ENCODE data around the gene ARHGAP15. TPM values are rescaled to one million over a fixed set of nuclear protein-coding genes. Genes with fewer than 3 reads are reported as not detected.

ARHGAP15 gene
- total RNA-seq, 4 donors from 2014 or later = 0.80 to 53.1 (median 12.7) TPM

GRCh38 chr2:143294068-143294467 lies 164.8 kb downstream of the ARHGAP15 start:
- DNase-seq = no peak
- in situ Hi-C loops (cut with MboI; ENCODE audit: low pct_ligation_motif_present in 1 of 4, low pct_unique_long_range_greater_than_20kb in 1 of 4, low sequenced_read_pairs in 3 of 4) = no loop called here
- Histone ChIP-seq H3K9me3 (no peaks in the 10 kb centered on the region), H3K4me1 (no peaks in the 10 kb centered on the region), H3K4me3 (no peak overlapping the region), H3K27me3 (no peaks in the 10 kb centered on the region), H3K36me3 (no peaks in the 10 kb centered on the region), H3K27ac (no peak overlapping the region)
- intact Hi-C loops (cut with DNase I; ENCODE audit: low total_unique reads) = no loop called here
- 74 to 100% methylated on average over 1 of the region's 1 CpG for WGBS, 2 donors (ENCODE audit: low coverage in 1 of 2)
- no peak for TF ChIP-seq POLR2A (IDR thresholded peaks at IDR 0.05)

- Histone ChIP-seq H3K9me3 (no peaks in the 10 kb centered on the region), H3K4me1 (no peaks in the 10 kb centered on the region), H3K27ac (no peak overlapping the region), H3K27me3 (no peaks in the 10 kb centered on the region), H3K4me3 (no peak overlapping the region), H3K36me3 (no peaks in the 10 kb centered on the region)
- TF ChIP-seq POLR2A (IDR thresholded peaks at IDR 0.05) = no peak
- no peak for TF ChIP-seq POLR2AphosphoS5 (IDR thresholded peaks at IDR 0.05)
- no peak for TF ChIP-seq CTCF (IDR thresholded peaks at IDR 0.05)
- no peak for TF ChIP-seq EP300 (IDR thresholded peaks at IDR 0.05; ENCODE audit: low read depth)
- intact Hi-C loops (cut with DNase I; ENCODE audit: low total_unique reads) = no loop called here
- DNase-seq = no peak
- 43 to 77% methylated on average over 1 to 3 of the region's 3 CpGs for WGBS, 2 donors (ENCODE audit: low coverage in 1 of 2)
- in situ Hi-C loops (cut with MboI; ENCODE audit: low pct_ligation_motif_present in 1 of 4, low pct_unique_long_range_greater_than_20kb in 1 of 4, low sequenced_read_pairs in 3 of 4) = no loop called here
Observed at GRCh38 chr2:143296089-143296488, 166.9 kb downstream of the ARHGAP15 start.

- DNase-seq = no peak
- no peak overlapping the region for H3K27ac ChIP-seq
- H3K4me1 ChIP-seq = no peaks in the 10 kb centered on the region
- H3K36me3 ChIP-seq = no peaks in the 10 kb centered on the region
- in situ Hi-C loops (cut with MboI; ENCODE audit: low pct_ligation_motif_present in 1 of 4, low pct_unique_long_range_greater_than_20kb in 1 of 4, low sequenced_read_pairs in 3 of 4) (no loop called here), intact Hi-C loops (cut with DNase I; ENCODE audit: low total_unique reads) (no loop called here)
- no peak for TF ChIP-seq CTCF (IDR thresholded peaks at IDR 0.05)
- no peak for TF ChIP-seq POLR2A (IDR thresholded peaks at IDR 0.05)
- TF ChIP-seq POLR2AphosphoS5 (IDR thresholded peaks at IDR 0.05) = no peak
- no peak for TF ChIP-seq EP300 (IDR thresholded peaks at IDR 0.05; ENCODE audit: low read depth)
- H3K4me3 ChIP-seq = no peak overlapping the region
- no peaks in the 10 kb centered on the region for H3K9me3 ChIP-seq
- no peaks in the 10 kb centered on the region for H3K27me3 ChIP-seq
Observed at GRCh38 chr2:143297182-143297581, 168.0 kb downstream of the ARHGAP15 start.

- no peaks in the 10 kb centered on the region for H3K9me3 ChIP-seq
- in situ Hi-C loops (cut with MboI; ENCODE audit: low pct_ligation_motif_present in 1 of 4, low pct_unique_long_range_greater_than_20kb in 1 of 4, low sequenced_read_pairs in 3 of 4) = no loop called here
- intact Hi-C loops (cut with DNase I; ENCODE audit: low total_unique reads) = no loop called here
Observed at GRCh38 chr2:143300536-143300935, 171.3 kb downstream of the ARHGAP15 start.

More at GRCh38 chr2:143300536-143300935, 171.3 kb downstream of the ARHGAP15 start:
- H3K36me3 ChIP-seq = no peaks in the 10 kb centered on the region
- no peak overlapping the region for H3K4me3 ChIP-seq
- no peak for TF ChIP-seq EP300 (IDR thresholded peaks at IDR 0.05; ENCODE audit: low read depth)
- no peak for TF ChIP-seq POLR2AphosphoS5 (IDR thresholded peaks at IDR 0.05)
- no peak for TF ChIP-seq CTCF (IDR thresholded peaks at IDR 0.05)
- TF ChIP-seq POLR2A (IDR thresholded peaks at IDR 0.05) = no peak
- DNase-seq = no peak
- no peak overlapping the region for H3K27ac ChIP-seq
- no peaks in the 10 kb centered on the region for H3K27me3 ChIP-seq
- no peaks in the 10 kb centered on the region for H3K4me1 ChIP-seq

Measured in transverse colon (tissue), 4 donors.